K562 (cell line): ENCODE data around the gene DNER. TPM values are rescaled to one million over a fixed set of nuclear protein-coding genes. Genes with fewer than 3 reads are reported as not detected.

Experiments used
- ATAC-seq: fragments of 200-7000 bp; cut with Tn5 transposase; 3 replicates; pipeline ENCODE4 v1.9.1; 2020; ENCODE audit warnings: moderate library complexity
- BruUV-seq: library from RNA; stranded (reverse); fragments of 400-500 nt; replicated peaks from 2 replicates; lab custom pipeline; 2021; lab: Mats Ljungman, UMichigan
- CTCF ChIA-PET: fragments of 300-600 bp; formaldehyde crosslinking; extraction: SDS; loops from one replicate; lab custom pipeline; 2021; ENCODE audit warnings: low intra/inter-chr PET ratio; lab: Yijun Ruan, JAX
- POLR2A ChIA-PET: fragments of 300-600, 350-650 bp; sonication (Branson Sonifier 250); formaldehyde crosslinking; extraction: SDS; loops from one replicate; lab custom pipeline; 2021; ENCODE audit warnings: antibody characterized with exemption, inconsistent platforms; lab: Yijun Ruan, JAX
- DNase-seq, 4 experiments: peaks; one replicate each; pipeline versions ENCODE4 v3.0.0 to v3.0.0-alpha.2; 2011 to 2018; ENCODE audit warnings: low spot score in 3 of 4, mixed read lengths in 3 of 4; ENCODE audit errors: extremely low read depth in 1 of 4
- FAIRE-seq: peaks from 2 replicates; lab custom pipeline; 2011; peaks lifted over from hg19 to GRCh38; lab: Jason Lieb, UNC
- H2AFZ ChIP-seq: 2 replicates; pipeline ENCODE4 v1.6.0; 2011; ENCODE audit warnings: low read depth, low read length, control low read depth, inconsistent platforms
- H3K27ac ChIP-seq: fragments of 200-600 bp; 3 replicates; pipeline ENCODE4 v1.8.0; 2011; ENCODE audit warnings: low read depth, mild to moderate bottlenecking, control low read depth, inconsistent platforms, low read length, moderate library complexity, mixed read lengths; ENCODE audit errors: extremely low read depth
- H3K27me3 ChIP-seq, 2 experiments: fragments of 300-600 bp in 1 of 2; 2 replicates in 1 of 2; 3 replicates in 1 of 2; pipeline versions ENCODE4 v1.6.0 to v1.8.0; 2011; ENCODE audit warnings: inconsistent platforms in 2 of 2, low read length in 2 of 2, mild to moderate bottlenecking in 1 of 2, mixed read lengths in 1 of 2, moderate library complexity in 1 of 2; ENCODE audit not compliant: control insufficient read depth in 2 of 2, insufficient read depth in 2 of 2
- H3K36me3 ChIP-seq: fragments of 300-600 bp; 3 replicates; pipeline ENCODE4 v1.8.0; 2011; ENCODE audit warnings: mild to moderate bottlenecking, low read length, inconsistent platforms; ENCODE audit not compliant: control insufficient read depth, insufficient read depth
- H3K4me1 ChIP-seq, 2 experiments: fragments of 200-600 bp in 1 of 2; replicated peaks in 1 of 2; 2 replicates in 1 of 2; 3 replicates in 1 of 2; pipeline versions ENCODE4 v1.5.1 to v1.8.0; 2011; ENCODE audit warnings: inconsistent platforms in 2 of 2, low read length in 2 of 2, mild to moderate bottlenecking in 1 of 2, mixed read lengths in 1 of 2, moderate library complexity in 1 of 2; ENCODE audit not compliant: control insufficient read depth in 2 of 2, insufficient read depth in 2 of 2
- H3K4me2 ChIP-seq: 2 replicates; pipeline ENCODE4 v1.6.1; 2011; ENCODE audit warnings: low read length, control low read depth, inconsistent platforms, mixed read lengths; ENCODE audit not compliant: insufficient read depth
- H3K4me3 ChIP-seq: fragments of 200-600 bp; sonication (generic), shearing (Covaris generic); 2 replicates; pipeline ENCODE4 v1.5.1; 2016; ENCODE audit warnings: control low read depth, inconsistent platforms
- H3K79me2 ChIP-seq: fragments of 200-600 bp; 3 replicates; pipeline ENCODE4 v1.8.0; 2011; ENCODE audit warnings: low read length, inconsistent platforms; ENCODE audit not compliant: control insufficient read depth, insufficient read depth
- H3K9ac ChIP-seq, 2 experiments: 2 replicates each; pipeline versions ENCODE4 v1.6.0 to v1.6.1; 2011; ENCODE audit warnings: low read depth in 2 of 2, low read length in 2 of 2, control low read depth in 1 of 2, inconsistent platforms in 1 of 2, mild to moderate bottlenecking in 1 of 2, mixed read lengths in 1 of 2; ENCODE audit not compliant: insufficient read depth in 1 of 2
- H3K9me1 ChIP-seq: one replicate; pipeline ENCODE4 v1.6.0; 2011; ENCODE audit warnings: inconsistent platforms, mild to moderate bottlenecking, low read length, moderate library complexity; ENCODE audit not compliant: control insufficient read depth, insufficient read depth
- H3K9me3 ChIP-seq: replicated peaks from 2 replicates; pipeline ENCODE4 v1.5.1; 2011; ENCODE audit warnings: low read depth, low read length, inconsistent platforms; ENCODE audit not compliant: control insufficient read depth, insufficient read depth
- H4K20me1 ChIP-seq: replicated peaks from 2 replicates; pipeline ENCODE4 v1.6.1; 2011; ENCODE audit warnings: low read length, inconsistent platforms, mixed read lengths; ENCODE audit not compliant: control insufficient read depth, insufficient read depth
- ARID4B ChIP-seq: sonication (generic); formaldehyde crosslinking; IDR thresholded peaks from 2 replicates; pipeline ENCODE4 v1.8.0; 2022; ENCODE audit warnings: mild to moderate bottlenecking, missing genetic modification reagents
- DPF2 ChIP-seq: fragments of 450-650 bp; IDR thresholded peaks from 2 replicates; pipeline ENCODE4 v1.6.1; 2016
- EGR1 ChIP-seq: fragments of 450-650 bp; conservative IDR thresholded peaks from 2 replicates; pipeline ENCODE4 v1.6.1; 2017; ENCODE audit warnings: mild to moderate bottlenecking
- NR1H2 ChIP-seq: sonication (generic); formaldehyde crosslinking; IDR thresholded peaks from 2 replicates; pipeline ENCODE4 v1.4.0; 2020; ENCODE audit warnings: mild to moderate bottlenecking, missing genetic modification reagents
- PHB2 ChIP-seq: fragments of 450-650 bp; IDR thresholded peaks from 2 replicates; pipeline ENCODE4 v1.6.1; 2017; ENCODE audit warnings: low read depth
- SOX6 ChIP-seq: fragments of 450-650 bp; IDR thresholded peaks from 2 replicates; pipeline ENCODE4 v1.6.1; 2014; ENCODE audit warnings: mild to moderate bottlenecking
- WGBS: fragments of 100-300 bp; shearing (Covaris generic); methylation state at CpG from one replicate; pipeline ENCODE4 v1.1.6; 2016; ENCODE audit warnings: low coverage, mixed read lengths; ENCODE audit not compliant: insufficient coverage; ENCODE audit errors: missing lambda C conversion rate; 5-methylcytosine and 5-hydroxymethylcytosine counted together
- in situ Hi-C: fragments of 300-500 bp; cut with MboI; formaldehyde crosslinking; loops from 4 replicates; pipeline ENCODE4 v1.15.0; 2018; ENCODE audit warnings: inconsistent platforms, mixed read lengths
- intact Hi-C: fragments of 100-400 bp; cut with micrococcal nuclease; formaldehyde crosslinking; loops from 2 replicates; pipeline ENCODE4 v1.14.2; 2022
- polyA plus RNA-seq, 8 experiments: library from polyadenylated mRNA; depleted of rRNA in 4 of 8; stranded (reverse) in 5 of 8; unstranded in 3 of 8; fragments of >200 nt; fragmentation: Nextera tagmentation in 2 of 8; fragmentation: Illumina TruSeq in 1 of 8; extraction: Ambion mirVana in 2 of 8; extraction: Trizol in 1 of 8; gene quantifications; 2 replicates each; pipeline versions ENCODE4 v1.2.1 to v1.2.3, GENCODE V29; 2011 to 2014; ENCODE audit warnings: inconsistent platforms in 1 of 8, missing spikeins in 1 of 8
- total RNA-seq, 7 experiments: library from RNA; depleted of rRNA in 6 of 7; stranded (reverse); fragments of >200 nt in 6 of 7; fragmentation: Illumina TruSeq in 2 of 7; extraction: Trizol in 2 of 7; gene quantifications; 2 replicates each; pipeline versions ENCODE4 v1.2.1 to v1.2.3, GENCODE V29; 2011 to 2021; ENCODE audit warnings: low replicate concordance in 1 of 7

DNER gene
- total and polyA plus RNA-seq, 9 of the 15 experiments (the other 6 are each of a cell fraction or from before 2014, with no cell fraction given), result not detected

DNA sequence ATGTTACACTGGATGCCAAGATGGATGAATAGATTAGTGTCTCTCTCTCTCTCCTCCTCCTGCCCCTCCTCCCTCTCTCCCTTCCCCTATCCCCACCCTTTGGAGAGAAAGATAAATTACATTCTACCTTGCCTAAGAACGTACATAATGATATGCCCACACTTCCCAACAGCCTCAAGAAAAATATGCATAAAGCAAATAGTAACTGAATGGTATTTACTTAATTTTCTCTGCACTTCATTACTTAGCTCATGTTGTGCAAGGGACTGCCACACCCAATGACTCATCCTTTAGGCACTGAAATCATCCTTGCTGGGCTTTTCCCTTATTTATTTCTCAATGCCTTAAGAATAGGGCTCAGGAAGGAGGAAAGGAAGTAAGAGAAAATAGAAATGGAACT is 306.0 kb downstream of the DNER start (continued):
- TF ChIP-seq ARID4B (CRISPR knock-in tag), result no peak
- TF ChIP-seq SOX6, result no peak
- TF ChIP-seq, all 486 proteins: peak for 3

- Histone ChIP-seq H3K27ac (no peak overlapping the region), H3K27me3 (no peaks in the 10 kb centered on the region), H3K36me3 (no peaks in the 10 kb centered on the region), H3K9me1 (no peaks in the 10 kb centered on the region), H3K4me1 (no peaks in the 10 kb centered on the region), H3K9me3 (no peaks in the 10 kb centered on the region), H3K79me2 (no peaks in the 10 kb centered on the region), H2AFZ (no peak overlapping the region), H3K4me3 (no peak overlapping the region), H3K9ac (no peak overlapping the region), H4K20me1 (no peaks in the 10 kb centered on the region), H3K4me2 (no peak overlapping the region)
- no peak for DNase-seq
- CTCF ChIA-PET, result no interaction called here
- in situ Hi-C loops, result no loop called here
- ATAC-seq, result no peak
- FAIRE-seq, result no peak
- BruUV-seq, result no TSS peak
- TF ChIP-seq NR1H2 (CRISPR knock-in tag) (no peak), EGR1 (peak; percentile 26; the same call in 1 of the 2 replicates), PHB2 (no peak), DPF2 (no peak)
- WGBS, result 0% methylated on average over 12 of the region's 13 CpGs
- intact Hi-C loops, result no loop called here
- POLR2A ChIA-PET, result no interaction called here
Measured at GRCh38 chr2:229407170-229407569, 307.2 kb downstream of the DNER start.
